Activated CD8-positive, alpha-beta memory T cell treated with anti-CD3 and anti-CD28 coated beads for 36 hours (primary cell): Measurements from ENCODE around the gene ABHD13. TPM values are rescaled to one million over a fixed set of nuclear protein-coding genes. Genes with fewer than 3 reads are reported as not detected.

ENCODE experiments used
- CTCF ChIA-PET: fragments of 350-600 bp; sonication (Branson Sonifier 250); formaldehyde crosslinking; loops from one replicate; lab custom pipeline; 2021; ENCODE audit warnings: antibody characterized with exemption; lab: Charles Lee
- POLR2A ChIA-PET: fragments of 350-600 bp; sonication (Branson Sonifier 250); formaldehyde crosslinking; loops from one replicate; lab custom pipeline; 2021; ENCODE audit warnings: antibody characterized with exemption; lab: Charles Lee
- total RNA-seq, 2 experiments: library from RNA; stranded (reverse); gene quantifications; one replicate each; pipeline ENCODE4 v1.2.3, GENCODE V29; 2021

ABHD13 gene
- total RNA-seq = 1 to 10 TPM; 5.3 to 5.6 TPM

GRCh38 chr13:108218044-108218974, at the start of gene ABHD13:
Gene ABHD13 (plus strand): TSS chr13:108218392. CDS start chr13:108229219, 10,827 bp downstream.
- ChIA-PET POLR2A (no interaction called here), CTCF (interaction anchor here (1.2 to 1.5 kb wide), 2 partner anchors 8 to 39 kb away, joined by 3 read pairs; no protein-coding TSS in a partner anchor)

DNA sequence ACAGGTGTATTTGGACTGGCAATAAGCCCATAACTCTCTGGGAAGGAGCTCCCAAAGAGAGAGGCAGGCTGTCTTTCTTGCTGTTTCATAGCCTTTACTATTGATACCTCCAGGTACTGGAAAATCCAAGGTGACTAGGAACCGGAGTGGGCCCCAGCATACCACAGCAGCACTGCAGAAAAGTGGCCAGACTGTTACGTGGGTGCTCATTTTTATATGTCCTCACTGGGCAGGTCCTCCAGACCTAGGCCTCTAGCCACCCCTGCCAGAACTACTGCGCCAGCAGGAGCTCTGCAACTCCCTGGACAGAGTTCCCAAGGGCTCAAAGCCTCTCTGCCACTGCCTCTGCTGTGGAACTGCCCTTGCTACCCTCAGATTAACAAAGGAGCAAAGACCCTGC, 49.3 kb upstream of the ABHD13 start:
- CTCF ChIA-PET = interaction anchor here (1.0 kb wide), 1 partner anchor 13 kb away, joined by 3 read pairs; no protein-coding TSS in a partner anchor
- POLR2A ChIA-PET = no interaction called here

- CTCF ChIA-PET = no interaction called here
- POLR2A ChIA-PET = no interaction called here
Measured at GRCh38 chr13:108176685-108177274, 41.4 kb upstream of the ABHD13 start.

DNA sequence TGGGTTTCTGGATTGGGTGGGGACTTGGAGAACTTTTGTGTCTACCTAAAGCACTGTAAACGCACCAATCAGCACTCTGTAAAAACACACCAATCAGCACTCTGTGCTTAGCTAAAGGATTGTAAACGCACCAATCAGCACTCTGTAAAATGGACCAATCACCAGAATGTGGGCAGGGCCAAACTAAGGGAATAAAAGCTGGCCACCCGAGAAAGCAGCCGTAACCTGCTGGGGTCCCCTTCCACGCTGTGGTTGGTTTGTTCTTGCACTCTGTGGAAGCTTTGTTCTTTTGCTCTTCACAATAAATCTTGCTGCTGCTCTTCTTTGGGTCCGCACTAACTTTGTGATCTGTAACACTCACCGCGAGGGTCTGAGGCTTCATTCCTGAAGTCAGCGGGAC, 40.1 kb upstream of the ABHD13 start:
- ChIA-PET POLR2A (no interaction called here), CTCF (no interaction called here)

DNA sequence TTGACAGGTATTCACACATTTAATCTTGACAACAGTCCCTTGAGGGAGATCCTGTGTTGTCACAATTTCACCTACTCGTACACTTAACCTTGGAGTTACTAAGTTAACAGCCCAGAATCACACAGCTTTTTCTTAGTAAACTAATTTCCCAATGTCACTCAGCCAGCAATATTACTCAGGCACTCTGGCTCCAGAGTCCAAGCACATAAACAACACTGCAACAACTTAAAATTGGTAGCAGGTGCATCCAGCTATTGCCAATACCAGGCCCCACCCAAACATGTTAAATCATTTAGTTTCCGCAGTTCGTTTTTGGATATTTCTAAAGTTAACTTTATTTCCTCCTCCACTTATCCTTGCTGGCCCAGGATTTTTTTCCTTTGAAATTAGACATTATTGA, 35.5 kb upstream of the ABHD13 start:
- CTCF ChIA-PET = no interaction called here
- POLR2A ChIA-PET = no interaction called here

GRCh38 chr13:108185223-108185622, 33.0 kb upstream of the ABHD13 start:
- ChIA-PET CTCF (no interaction called here), POLR2A (no interaction called here)

DNA sequence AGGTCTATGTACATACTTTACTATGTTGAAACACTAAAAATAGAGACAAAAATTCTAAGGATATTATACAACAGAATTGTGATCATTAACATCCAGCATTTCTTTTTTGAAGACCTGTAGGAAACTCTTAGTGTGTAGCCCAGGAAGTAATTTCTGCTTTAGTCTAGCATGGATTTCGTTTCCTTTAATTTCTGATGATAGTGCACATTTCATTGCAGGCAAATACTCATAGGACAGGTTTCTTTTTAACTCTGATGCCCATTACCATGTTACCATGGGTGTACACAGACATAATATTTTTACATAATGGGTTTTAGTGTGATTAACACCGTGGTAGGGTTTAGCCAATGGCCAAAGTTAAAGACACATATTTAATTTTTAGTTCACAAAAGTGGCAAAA, 29.9 kb upstream of the ABHD13 start:
- POLR2A ChIA-PET = no interaction called here
- CTCF ChIA-PET = no interaction called here

DNA sequence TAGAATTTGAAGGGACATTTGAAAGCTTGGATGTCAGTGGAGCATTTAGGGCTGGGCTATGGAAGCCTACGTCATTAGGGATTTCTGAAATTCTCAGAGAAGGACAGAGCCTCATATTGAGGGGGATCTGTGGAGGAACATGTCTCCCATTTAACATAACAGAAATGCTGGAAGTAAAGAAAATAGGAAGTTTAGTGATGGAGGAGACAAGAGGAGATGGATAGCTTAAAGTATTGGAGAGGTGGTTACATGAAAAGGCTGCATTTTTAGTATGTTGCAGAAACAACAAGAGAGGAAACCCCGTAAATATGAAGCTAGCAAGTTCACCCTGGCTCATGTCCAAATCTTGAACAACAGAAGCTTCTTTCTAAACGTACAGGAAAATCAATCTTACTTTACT, 27.3 kb upstream of the ABHD13 start:
- POLR2A ChIA-PET = no interaction called here
- CTCF ChIA-PET = no interaction called here

- ChIA-PET CTCF (interaction anchor here (1.3 kb wide), 1 partner anchor 8 kb away, joined by 5 read pairs; no protein-coding TSS in a partner anchor), POLR2A (no interaction called here)
Measured at GRCh38 chr13:108193806-108194205, 24.4 kb upstream of the ABHD13 start.

GRCh38 chr13:108194435-108194936, 23.7 kb upstream of the ABHD13 start:
- ChIA-PET POLR2A (no interaction called here), CTCF (no interaction called here)

GRCh38 chr13:108195146-108195545, 23.0 kb upstream of the ABHD13 start:
- ChIA-PET CTCF (no interaction called here), POLR2A (interaction anchor here (0.7 kb wide), 1 partner anchor 20 kb away, joined by 3 read pairs; no protein-coding TSS in a partner anchor)

DNA sequence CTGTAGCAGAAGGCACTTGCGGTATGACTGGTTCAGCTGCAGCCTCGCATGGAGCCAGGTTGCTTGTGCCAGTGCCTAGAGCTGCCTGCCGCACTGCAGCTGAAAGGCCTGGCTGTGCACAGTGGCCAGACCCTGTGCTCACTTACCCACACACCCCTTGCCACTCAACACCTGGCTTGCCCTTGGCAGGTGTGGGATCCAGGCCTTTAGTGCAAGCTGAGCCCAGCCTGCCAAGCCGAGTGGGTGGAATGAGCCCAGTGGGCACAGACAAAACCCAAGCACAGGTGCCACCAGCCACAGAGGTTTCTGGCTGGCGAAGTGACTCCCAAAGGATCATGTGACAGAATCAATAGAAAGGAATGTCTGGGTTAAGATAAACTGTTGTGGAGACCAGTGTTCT, 22.3 kb upstream of the ABHD13 start:
- ChIA-PET CTCF (no interaction called here), POLR2A (no interaction called here)

- POLR2A ChIA-PET = no interaction called here
Measured at GRCh38 chr13:108200781-108201398, 17.3 kb upstream of the ABHD13 start.

GRCh38 chr13:108210551-108210950, 7.6 kb upstream of the ABHD13 start:
- CTCF ChIA-PET = no interaction called here
- POLR2A ChIA-PET = no interaction called here

More at GRCh38 chr13:108200781-108201398, 17.3 kb upstream of the ABHD13 start:
- CTCF ChIA-PET = interaction anchor here (1.8 kb wide), 1 partner anchor 8 kb away, joined by 5 read pairs; no protein-coding TSS in a partner anchor

DNA sequence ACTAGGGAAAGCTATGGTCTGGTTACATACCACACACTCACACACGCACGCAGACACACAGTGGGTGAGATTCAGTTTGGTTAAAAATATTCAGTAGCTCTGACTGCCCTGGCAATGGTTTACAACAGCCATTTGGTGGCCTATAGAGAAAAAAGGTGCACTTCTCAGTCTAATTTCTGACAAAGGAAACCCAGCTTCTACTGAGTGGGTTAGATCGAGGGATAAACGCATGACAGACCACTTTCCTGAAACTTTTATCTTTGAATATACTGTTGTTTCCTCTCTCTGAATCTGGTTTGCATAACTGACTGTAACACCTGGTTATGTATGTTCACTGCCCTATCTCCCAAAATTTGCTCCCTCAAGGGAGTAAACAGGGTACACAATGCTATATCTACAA, 5.3 kb upstream of the ABHD13 start:
- POLR2A ChIA-PET = no interaction called here
- CTCF ChIA-PET = no interaction called here

- POLR2A ChIA-PET = no interaction called here
- CTCF ChIA-PET = no interaction called here
Measured at GRCh38 chr13:108213946-108214345, 4.2 kb upstream of the ABHD13 start.

DNA sequence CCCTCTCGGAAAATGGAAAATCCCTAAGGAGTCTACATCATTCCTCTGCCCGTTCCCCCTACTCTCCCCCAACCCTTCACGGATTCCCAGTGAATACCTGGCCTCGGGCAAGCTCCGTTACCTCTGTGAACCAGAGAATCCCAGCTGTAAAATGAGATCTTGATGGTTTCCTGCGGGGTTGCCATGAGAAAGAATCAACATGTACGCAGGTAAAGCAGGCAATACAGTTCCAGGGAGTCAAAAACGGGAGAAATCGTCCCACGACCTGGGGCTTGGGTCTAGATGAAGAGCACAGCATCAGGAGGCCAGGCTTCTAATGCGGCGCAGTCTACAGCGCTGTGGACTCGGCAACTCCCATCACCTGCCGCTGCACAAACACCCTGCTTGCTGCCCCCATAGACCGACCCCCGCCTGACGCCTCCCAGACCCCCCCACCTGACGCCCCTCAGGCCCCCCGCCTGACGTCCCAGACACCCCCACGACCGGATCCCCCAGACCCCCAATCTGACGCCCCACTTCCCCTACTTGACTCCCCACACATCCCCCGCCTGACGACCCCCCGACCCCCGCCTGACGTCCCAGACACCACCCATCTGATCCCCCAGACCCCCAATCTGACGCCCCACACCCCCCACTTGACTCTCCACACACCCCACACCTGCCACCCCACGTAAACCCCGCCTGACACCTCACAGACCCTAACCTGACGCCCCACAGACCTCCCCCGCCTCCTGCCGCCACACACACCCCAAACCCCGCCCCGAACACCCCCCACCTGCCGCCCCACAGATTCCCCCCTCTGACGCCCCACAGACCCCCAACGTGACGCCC, 3.5 kb upstream of the ABHD13 start:
- ChIA-PET POLR2A (no interaction called here), CTCF (no interaction called here)

DNA sequence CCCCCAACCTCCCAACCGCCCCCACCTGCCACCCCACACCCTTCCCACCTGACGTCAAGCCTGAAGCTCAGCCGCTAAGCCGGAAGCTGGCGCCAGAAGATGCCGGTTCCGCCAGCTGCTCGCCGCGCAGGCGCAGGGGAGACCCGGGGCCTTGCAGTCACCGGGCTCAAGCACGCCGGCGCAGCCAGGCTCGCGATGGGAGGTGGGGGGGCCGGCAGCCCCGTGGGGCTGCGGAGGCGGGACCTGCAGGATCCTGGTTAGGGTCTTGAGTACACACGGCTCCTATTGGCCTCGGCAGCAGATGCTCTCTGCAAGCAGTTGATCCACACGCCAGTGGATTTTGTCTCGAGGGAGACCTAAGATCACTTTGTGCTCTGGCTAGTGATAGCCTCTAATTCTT, 2.8 kb upstream of the ABHD13 start, which contains the start of gene LIG4:
Gene LIG4, minus strand, starts transcription at position 101 of the 400 bp plus-strand sequence. CDS start 4,268 bp downstream, outside the sequence.
- ChIA-PET POLR2A (no interaction called here), CTCF (no interaction called here)
